ENCODE data around the gene CSNK1D.

Gene CSNK1D

DNA sequence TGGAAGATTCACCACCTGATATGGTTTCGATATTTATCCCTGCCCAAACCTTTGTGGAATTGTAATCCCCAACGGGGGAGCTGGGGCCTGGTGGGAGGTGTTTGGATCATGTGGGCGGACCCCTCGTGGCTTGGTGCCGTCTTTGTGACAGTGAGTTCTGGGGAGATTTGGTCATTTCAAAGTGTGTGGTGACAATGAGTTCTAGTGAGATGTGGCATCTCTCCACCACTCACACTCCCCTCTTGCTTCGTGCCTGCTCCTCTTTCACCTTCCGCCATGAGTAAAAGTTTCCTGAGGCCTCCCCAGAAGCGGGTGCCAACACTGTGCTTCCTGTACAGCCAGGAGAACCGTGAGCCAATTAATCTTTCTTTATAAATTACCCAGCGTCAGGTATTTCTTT, 70.5 kb downstream of the CSNK1D start:
- no peak overlapping the region for H3K4me3 ChIP-seq (ENCODE audit: low read length, poor library complexity, severe bottlenecking)
- H2AFZ ChIP-seq (ENCODE audit: low read length): no peak overlapping the region
- peaks cover 26% of the 10 kb centered on the region for H3K79me2 ChIP-seq (ENCODE audit: insufficient read depth, low read length)
- no peak overlapping the region for H3K9ac ChIP-seq (ENCODE audit: low read depth, low read length, poor library complexity, severe bottlenecking)
- peaks cover 20% of the 10 kb centered on the region for H4K20me1 ChIP-seq (ENCODE audit: insufficient read depth, low read length, poor library complexity, severe bottlenecking)
- H3K4me2 ChIP-seq (ENCODE audit: low read depth, low read length, poor library complexity, severe bottlenecking): no peak overlapping the region
- H3F3A ChIP-seq (ENCODE audit: low read depth): 0 out of 2 replicates have a peak, but pooled peaks cover 2% of the 10 kb centered on the region
- no peaks in the 10 kb centered on the region for H3K27me3 ChIP-seq (ENCODE audit: insufficient read depth, low read length, poor library complexity, severe bottlenecking)
- peaks cover 3% of the 10 kb centered on the region; the same call in 1 of the 2 replicates for H3K36me3 ChIP-seq (ENCODE audit: insufficient read depth, low read length)
- TF ChIP-seq EZH2phosphoT487 (IDR thresholded peaks at IDR 0.05; ENCODE audit: borderline replicate concordance): no peak
- TF ChIP-seq, protein P1, sequence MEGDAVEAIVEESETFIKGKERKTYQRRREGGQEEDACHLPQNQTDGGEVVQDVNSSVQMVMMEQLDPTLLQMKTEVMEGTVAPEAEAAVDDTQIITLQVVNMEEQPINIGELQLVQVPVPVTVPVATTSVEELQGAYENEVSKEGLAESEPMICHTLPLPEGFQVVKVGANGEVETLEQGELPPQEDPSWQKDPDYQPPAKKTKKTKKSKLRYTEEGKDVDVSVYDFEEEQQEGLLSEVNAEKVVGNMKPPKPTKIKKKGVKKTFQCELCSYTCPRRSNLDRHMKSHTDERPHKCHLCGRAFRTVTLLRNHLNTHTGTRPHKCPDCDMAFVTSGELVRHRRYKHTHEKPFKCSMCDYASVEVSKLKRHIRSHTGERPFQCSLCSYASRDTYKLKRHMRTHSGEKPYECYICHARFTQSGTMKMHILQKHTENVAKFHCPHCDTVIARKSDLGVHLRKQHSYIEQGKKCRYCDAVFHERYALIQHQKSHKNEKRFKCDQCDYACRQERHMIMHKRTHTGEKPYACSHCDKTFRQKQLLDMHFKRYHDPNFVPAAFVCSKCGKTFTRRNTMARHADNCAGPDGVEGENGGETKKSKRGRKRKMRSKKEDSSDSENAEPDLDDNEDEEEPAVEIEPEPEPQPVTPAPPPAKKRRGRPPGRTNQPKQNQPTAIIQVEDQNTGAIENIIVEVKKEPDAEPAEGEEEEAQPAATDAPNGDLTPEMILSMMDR (conservative IDR thresholded peaks at IDR 0.05; ENCODE audit: low read length): no peak
- no peaks in the 10 kb centered on the region for H3K9me2 ChIP-seq (replicated peaks; ENCODE audit: low read depth, low read length)
- no peaks in the 10 kb centered on the region for H3K9me3 ChIP-seq (ENCODE audit: insufficient read depth, low read depth, low read length)
- H3K4me1 ChIP-seq (ENCODE audit: insufficient read depth, low read length, poor library complexity, severe bottlenecking): peaks cover 53% of the 10 kb centered on the region

DNA sequence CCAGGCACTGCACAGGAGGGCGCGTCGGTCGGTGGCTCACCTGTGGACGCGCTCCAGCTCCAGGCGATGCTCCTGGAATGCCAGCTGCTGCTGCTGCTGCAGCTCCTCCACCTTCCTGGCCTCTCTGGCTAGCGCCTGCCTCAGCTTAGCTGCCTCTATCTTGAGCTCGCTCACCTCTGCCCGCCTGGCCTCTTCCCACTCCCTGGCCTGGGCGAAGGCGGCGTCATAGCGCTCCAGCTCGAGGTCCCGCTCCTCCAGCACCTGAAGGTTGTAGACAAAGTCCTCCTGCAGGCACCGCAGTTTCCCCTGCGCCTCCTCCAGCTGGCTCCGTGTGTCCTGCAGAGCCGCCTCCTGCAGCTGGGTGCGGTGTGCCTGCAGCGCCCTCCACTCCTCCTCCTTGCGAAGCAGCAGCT, 72.0 kb downstream of the CSNK1D start:
- Histone ChIP-seq H3K9me3 (ENCODE audit: insufficient read depth, low read depth, low read length) (no peaks in the 10 kb centered on the region), H3K4me1 (ENCODE audit: insufficient read depth, low read length, poor library complexity, severe bottlenecking) (peaks cover 58% of the 10 kb centered on the region), H3K36me3 (ENCODE audit: insufficient read depth, low read length) (peaks cover 14% of the 10 kb centered on the region; the same call in 1 of the 2 replicates), H3K4me3 (ENCODE audit: low read length, poor library complexity, severe bottlenecking) (peak overlapping the region; percentile 98), H3K9me2 (replicated peaks; ENCODE audit: low read depth, low read length) (no peaks in the 10 kb centered on the region), H3F3A (ENCODE audit: low read depth) (0 out of 2 replicates have a peak, but pooled peaks cover 2% of the 10 kb centered on the region), H2AFZ (ENCODE audit: low read length) (peak overlapping the region; percentile 10; the same call in 1 of the 2 replicates), H3K27me3 (ENCODE audit: insufficient read depth, low read length, poor library complexity, severe bottlenecking) (no peaks in the 10 kb centered on the region), H3K9ac (ENCODE audit: low read depth, low read length, poor library complexity, severe bottlenecking) (peak overlapping the region; percentile 90), H4K20me1 (ENCODE audit: insufficient read depth, low read length, poor library complexity, severe bottlenecking) (peaks cover 27% of the 10 kb centered on the region), H3K79me2 (ENCODE audit: insufficient read depth, low read length) (peaks cover 41% of the 10 kb centered on the region), H3K4me2 (ENCODE audit: low read depth, low read length, poor library complexity, severe bottlenecking) (peak overlapping the region; percentile 99)
- TF ChIP-seq, protein P1 (conservative IDR thresholded peaks at IDR 0.05; ENCODE audit: low read length): peak; percentile 42
- no peak for TF ChIP-seq EZH2phosphoT487 (IDR thresholded peaks at IDR 0.05; ENCODE audit: borderline replicate concordance)

DNA sequence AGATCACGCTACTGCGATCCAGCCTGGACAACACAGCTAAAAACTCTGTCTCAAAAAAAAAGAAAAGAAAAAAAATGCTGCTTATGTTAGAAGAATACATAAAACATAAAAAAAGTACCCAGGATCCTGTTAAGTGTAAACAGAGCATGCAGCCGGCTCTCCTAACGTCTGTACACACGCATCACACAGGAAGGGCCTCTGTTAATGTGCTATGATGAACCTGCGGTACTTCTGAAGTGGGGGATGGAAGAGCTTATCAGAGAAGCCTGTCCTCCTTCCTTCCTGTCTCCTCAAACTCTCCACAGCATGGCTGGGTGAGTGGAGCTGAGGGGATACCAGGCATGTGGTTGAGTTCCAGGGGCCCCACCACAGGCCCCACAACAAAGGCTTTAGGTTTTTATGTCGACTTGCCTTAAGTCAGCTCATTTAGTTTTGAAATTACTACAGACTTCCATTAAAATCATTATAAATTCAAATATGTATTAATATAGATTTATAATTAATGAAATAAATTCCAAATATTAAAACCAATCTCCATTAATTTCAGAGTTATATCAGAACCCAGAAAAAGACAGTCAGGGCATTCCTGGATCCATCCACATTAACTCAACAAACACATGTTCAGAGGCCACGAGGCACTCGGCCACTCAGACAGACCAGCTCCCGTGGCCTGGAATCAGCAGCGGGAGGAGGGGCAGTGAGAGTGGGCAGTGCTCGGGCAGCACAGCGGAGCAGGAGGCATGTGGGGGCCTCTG, 72.6 kb downstream of the CSNK1D start:
- Histone ChIP-seq H3K4me2 (ENCODE audit: low read depth, low read length, poor library complexity, severe bottlenecking) (peak overlapping the region; percentile 99), H3K9ac (ENCODE audit: low read depth, low read length, poor library complexity, severe bottlenecking) (peak overlapping the region; percentile 90), H3F3A (ENCODE audit: low read depth) (0 out of 2 replicates have a peak, but pooled peaks cover 2% of the 10 kb centered on the region), H3K79me2 (ENCODE audit: insufficient read depth, low read length) (peaks cover 47% of the 10 kb centered on the region), H3K9me3 (ENCODE audit: insufficient read depth, low read depth, low read length) (no peaks in the 10 kb centered on the region), H3K36me3 (ENCODE audit: insufficient read depth, low read length) (peaks cover 20% of the 10 kb centered on the region; the same call in 1 of the 2 replicates), H4K20me1 (ENCODE audit: insufficient read depth, low read length, poor library complexity, severe bottlenecking) (peaks cover 33% of the 10 kb centered on the region), H2AFZ (ENCODE audit: low read length) (peak overlapping the region; percentile 10; the same call in 1 of the 2 replicates), H3K4me1 (ENCODE audit: insufficient read depth, low read length, poor library complexity, severe bottlenecking) (peaks cover 53% of the 10 kb centered on the region), H3K9me2 (replicated peaks; ENCODE audit: low read depth, low read length) (no peaks in the 10 kb centered on the region), H3K4me3 (ENCODE audit: low read length, poor library complexity, severe bottlenecking) (peak overlapping the region; percentile 98), H3K27me3 (ENCODE audit: insufficient read depth, low read length, poor library complexity, severe bottlenecking) (no peaks in the 10 kb centered on the region)
- TF ChIP-seq EZH2phosphoT487 (IDR thresholded peaks at IDR 0.05; ENCODE audit: borderline replicate concordance): no peak
- TF ChIP-seq, protein P1 (conservative IDR thresholded peaks at IDR 0.05; ENCODE audit: low read length): no peak
